Stomach smooth muscle (tissue), 2 donors: Measurements from ENCODE around the gene DRAXIN.

Source experiments
- H3K27ac ChIP-seq: one replicate; pipeline ENCODE4 v1.7.0; 2013; ENCODE audit warnings: mild to moderate bottlenecking, low read length, inconsistent platforms
- H3K27me3 ChIP-seq, 2 donors: one replicate each; pipeline ENCODE4 v1.7.0; 2013; ENCODE audit warnings: low read length in 2 of 2; ENCODE audit not compliant: insufficient read depth in 2 of 2, control insufficient read depth in 1 of 2
- H3K36me3 ChIP-seq, 2 donors: one replicate each; pipeline ENCODE4 v1.7.0; 2013; ENCODE audit warnings: low read length in 2 of 2; ENCODE audit not compliant: control insufficient read depth in 2 of 2, insufficient read depth in 2 of 2
- H3K4me1 ChIP-seq: one replicate; pipeline ENCODE4 v1.7.0; 2013; ENCODE audit warnings: low read length; ENCODE audit not compliant: control insufficient read depth, insufficient read depth
- H3K4me3 ChIP-seq, 2 donors: one replicate each; pipeline ENCODE4 v1.7.0; 2013; ENCODE audit warnings: low read length in 2 of 2
- H3K9ac ChIP-seq, 2 donors: one replicate each; pipeline ENCODE4 v1.7.0; 2013; ENCODE audit warnings: low read length in 2 of 2, mild to moderate bottlenecking in 1 of 2
- H3K9me3 ChIP-seq, 2 donors: one replicate each; pipeline ENCODE4 v1.7.0; 2013; ENCODE audit warnings: low read length in 2 of 2; ENCODE audit not compliant: control insufficient read depth in 2 of 2
- donor health status: healthy.
- donor health status: Pancreatic carcinoma.

DRAXIN gene

GRCh38 chr1:11749996-11750395 lies 58.5 kb downstream of the DRAXIN start:
- Histone ChIP-seq H3K36me3 (peaks cover 3 to 7% of the 10 kb centered on the region in 2 donors), H3K27ac (no peak overlapping the region), H3K4me3 (no peak overlapping the region), H3K4me1 (no peaks in the 10 kb centered on the region), H3K9ac (no peak overlapping the region), H3K9me3 (no peaks in the 10 kb centered on the region), H3K27me3 (no peaks in the 10 kb centered on the region)

GRCh38 chr1:11751087-11751486 lies 59.6 kb downstream of the DRAXIN start:
- H3K4me1 ChIP-seq = no peaks in the 10 kb centered on the region
- H3K27me3 ChIP-seq = no peaks in the 10 kb centered on the region
- peaks cover 3 to 7% of the 10 kb centered on the region in 2 donors for H3K36me3 ChIP-seq
- no peak overlapping the region for H3K4me3 ChIP-seq
- H3K27ac ChIP-seq = no peak overlapping the region
- H3K9me3 ChIP-seq = no peaks in the 10 kb centered on the region
- no peak overlapping the region for H3K9ac ChIP-seq

- Histone ChIP-seq H3K9me3 (no peaks in the 10 kb centered on the region), H3K4me3 (no peak overlapping the region), H3K36me3 (peaks cover 0 to 7% of the 10 kb centered on the region in 2 donors), H3K4me1 (no peaks in the 10 kb centered on the region), H3K9ac (no peak overlapping the region), H3K27me3 (no peaks in the 10 kb centered on the region), H3K27ac (no peak overlapping the region)
These were observed 61.0 kb downstream of the DRAXIN start for GRCh38 chr1:11752359-11753088.

- Histone ChIP-seq H3K9ac (no peak overlapping the region), H3K4me1 (no peaks in the 10 kb centered on the region), H3K36me3 (peaks cover 0 to 7% of the 10 kb centered on the region in 2 donors), H3K9me3 (no peaks in the 10 kb centered on the region), H3K27me3 (no peaks in the 10 kb centered on the region), H3K27ac (no peak overlapping the region), H3K4me3 (no peak overlapping the region)
These were observed 62.2 kb downstream of the DRAXIN start for GRCh38 chr1:11753555-11754208.

- Histone ChIP-seq H3K36me3 (no peaks in the 10 kb centered on the region), H3K4me3 (no peak overlapping the region), H3K27ac (no peak overlapping the region), H3K4me1 (peaks cover 3% of the 10 kb centered on the region), H3K9ac (no peak overlapping the region), H3K9me3 (no peaks in the 10 kb centered on the region), H3K27me3 (peaks cover 7 to 10% of the 10 kb centered on the region in 2 donors)
These were observed 65.5 kb downstream of the DRAXIN start for GRCh38 chr1:11757047-11757446.

GRCh38 chr1:11759791-11760190 lies 68.3 kb downstream of the DRAXIN start:
- no peak overlapping the region for H3K4me3 ChIP-seq
- H3K36me3 ChIP-seq = no peaks in the 10 kb centered on the region
- no peaks in the 10 kb centered on the region for H3K9me3 ChIP-seq
- no peak overlapping the region for H3K27ac ChIP-seq
- H3K9ac ChIP-seq = no peak overlapping the region
- peaks cover 4% of the 10 kb centered on the region for H3K4me1 ChIP-seq
- peaks cover 16% of the 10 kb centered on the region in 2 donors for H3K27me3 ChIP-seq

GRCh38 chr1:11761285-11761684 lies 69.8 kb downstream of the DRAXIN start:
- Histone ChIP-seq H3K27ac (no peak overlapping the region), H3K27me3 (peaks cover 16% of the 10 kb centered on the region in 2 donors), H3K9me3 (no peaks in the 10 kb centered on the region), H3K36me3 (no peaks in the 10 kb centered on the region), H3K4me1 (peaks cover 4% of the 10 kb centered on the region), H3K4me3 (no peak overlapping the region), H3K9ac (no peak overlapping the region)

GRCh38 chr1:11761988-11762406 lies 70.5 kb downstream of the DRAXIN start, which contains the start of gene C1orf167:
Gene C1orf167 (plus strand): TSS chr1:11762193. CDS start chr1:11764401, 2,208 bp downstream.
- Histone ChIP-seq H3K36me3 (no peaks in the 10 kb centered on the region), H3K9me3 (no peaks in the 10 kb centered on the region), H3K4me1 (peaks cover 4% of the 10 kb centered on the region), H3K27ac (no peak within 1 kb of the TSS), H3K4me3 (no peak within 1 kb of the TSS), H3K9ac (no peak within 1 kb of the TSS), H3K27me3 (peaks cover 16% of the 10 kb centered on the region in 2 donors)

- H3K9me3 ChIP-seq = no peaks in the 10 kb centered on the region
- no peak overlapping the region for H3K9ac ChIP-seq
- H3K4me3 ChIP-seq = no peak overlapping the region
- H3K27ac ChIP-seq = no peak overlapping the region
- H3K27me3 ChIP-seq = peaks cover 16% of the 10 kb centered on the region in 2 donors
- peaks cover 4% of the 10 kb centered on the region for H3K4me1 ChIP-seq
- H3K36me3 ChIP-seq = no peaks in the 10 kb centered on the region
These were observed 72.6 kb downstream of the DRAXIN start for GRCh38 chr1:11764115-11764514.

GRCh38 chr1:11764519-11764918 lies 73.0 kb downstream of the DRAXIN start:
- no peak overlapping the region for H3K4me3 ChIP-seq
- H3K9ac ChIP-seq = no peak overlapping the region
- H3K27ac ChIP-seq = no peak overlapping the region
- H3K27me3 ChIP-seq = peaks cover 16% of the 10 kb centered on the region in 2 donors
- H3K9me3 ChIP-seq = no peaks in the 10 kb centered on the region
- no peaks in the 10 kb centered on the region for H3K36me3 ChIP-seq
- H3K4me1 ChIP-seq = peaks cover 4% of the 10 kb centered on the region
